Measurements from ENCODE around the gene SDF2. TPM values are rescaled to one million over a fixed set of nuclear protein-coding genes. Genes with fewer than 3 reads are reported as not detected.

The SDF2 gene
- 38.6 and 39.8 TPM in 2 replicates for total RNA-seq

GRCh38 chr17:28661635-28662526 lies at the start of gene SDF2, which contains the start of gene SUPT6H:
Gene SDF2 (minus strand): TSS chr17:28661906. CDS start chr17:28661876, 30 bp downstream.
Gene SUPT6H (plus strand): TSS chr17:28662205. CDS start chr17:28673402, 11,197 bp downstream.

GRCh38 chr17:28644787-28645575 lies 16.7 kb downstream of the SDF2 start, which contains the start of gene BLTP2:
Gene BLTP2 (minus strand): TSS chr17:28645158. CDS start chr17:28645056, 102 bp downstream.

GRCh38 chr17:28613931-28614381 lies 47.8 kb downstream of the SDF2 start, which contains the start of gene RSKR:
Gene RSKR (minus strand): TSS chr17:28614185. CDS start chr17:28614161, 24 bp downstream.

GRCh38 chr17:28598799-28599310 lies 62.9 kb downstream of the SDF2 start, which contains the start of gene SPAG5:
Gene SPAG5 (minus strand): TSS chr17:28599025. CDS start chr17:28598946, 79 bp downstream.

Other genes with a start within 250 kb of the SDF2 start
- not detected in 2 replicates for gene SLC13A2, start 188.3 kb downstream of the SDF2 start, total RNA-seq
- gene FOXN1, start 155.6 kb downstream of the SDF2 start, total RNA-seq: not detected in 2 replicates
- gene UNC119, start 109.3 kb downstream of the SDF2 start, total RNA-seq: 23.1 and 27.1 TPM in 2 replicates
- gene PIGS, start 90.4 kb downstream of the SDF2 start, total RNA-seq: 56.3 and 63.7 TPM in 2 replicates
- 12.4 and 22.5 TPM in 2 replicates for gene ALDOC, start 85.0 kb downstream of the SDF2 start, total RNA-seq
- 20.9 and 31.7 TPM in 2 replicates for gene SPAG5, start 62.9 kb downstream of the SDF2 start, total RNA-seq
- 4.2 and 8.7 TPM in 2 replicates for gene RSKR, start 47.7 kb downstream of the SDF2 start, total RNA-seq
- gene BLTP2, start 16.7 kb downstream of the SDF2 start, total RNA-seq: 184 and 187 TPM in 2 replicates
- 56.6 and 60.1 TPM in 2 replicates for gene SUPT6H, start 299 bp upstream of the SDF2 start, total RNA-seq
- 0.86 and 1.3 TPM in 2 replicates for gene PROCA1, start 50.0 kb upstream of the SDF2 start, total RNA-seq
- gene RAB34, start 56.0 kb upstream of the SDF2 start, total RNA-seq: 25.3 and 42.1 TPM in 2 replicates
- gene RPL23A, start 58.1 kb upstream of the SDF2 start, total RNA-seq: 509 and 527 TPM in 2 replicates
- gene TLCD1, start 64.3 kb upstream of the SDF2 start, total RNA-seq: 1.8 and 2.3 TPM in 2 replicates
- gene NEK8, start 66.9 kb upstream of the SDF2 start, total RNA-seq: 1.5 and 2.0 TPM in 2 replicates
- 49.8 and 64.0 TPM in 2 replicates for gene TRAF4, start 82.1 kb upstream of the SDF2 start, total RNA-seq
- gene FAM222B, start 180.9 kb upstream of the SDF2 start, total RNA-seq: 17.3 and 17.7 TPM in 2 replicates
- 45.0 and 47.4 TPM in 2 replicates for gene ERAL1, start 193.1 kb upstream of the SDF2 start, total RNA-seq
- 92.9 and 102 TPM in 2 replicates for gene FLOT2, start 235.8 kb upstream of the SDF2 start, total RNA-seq
- gene DHRS13, start 241.2 kb upstream of the SDF2 start, total RNA-seq: 4.8 and 5.9 TPM in 2 replicates

Data from vein endothelial cell (primary cell).